GM18867 (cell line): ENCODE results near the gene CBY3.
A peak's percentile ranks its signal among the peaks of the same experiment; 100 is the strongest.
"Not testable (repeated sequence)": the region's sequence is repeated elsewhere in the genome, so short reads cannot be mapped to it uniquely, and the experiment has no call there.

Source experiments
- ATAC-seq: cut with Tn5 transposase; IDR thresholded peaks from one replicate; pipeline ENCODE4 v1.9.1; 2021; ENCODE audit warnings: mild to moderate bottlenecking, moderate library complexity; ENCODE audit not compliant: unreplicated experiment

Gene CBY3

GRCh38 chr5:179678223-179679013 is 2.4 kb downstream of the CBY3 start:
- ATAC-seq = peak; percentile 88

GRCh38 chr5:179668391-179668790 is 12.4 kb downstream of the CBY3 start:
- peak; percentile 58 for ATAC-seq

- ATAC-seq = not testable (repeated sequence)
These were observed 19.2 kb downstream of the CBY3 start for GRCh38 chr5:179661647-179662046.

- ATAC-seq = peak; percentile 60
These were observed 22.5 kb downstream of the CBY3 start for GRCh38 chr5:179658179-179658856.

- peak; percentile 89 for ATAC-seq
These were observed 23.3 kb downstream of the CBY3 start for GRCh38 chr5:179657302-179658178.

GRCh38 chr5:179653135-179653534 is 27.7 kb downstream of the CBY3 start:
- ATAC-seq = not testable (repeated sequence)

GRCh38 chr5:179650245-179650644 is 30.6 kb downstream of the CBY3 start:
- not testable (repeated sequence) for ATAC-seq

GRCh38 chr5:179649166-179649703 is 31.6 kb downstream of the CBY3 start:
- not testable (repeated sequence) for ATAC-seq

GRCh38 chr5:179648410-179648809 is 32.4 kb downstream of the CBY3 start:
- no peak for ATAC-seq

- not testable (repeated sequence) for ATAC-seq
These were observed 36.1 kb downstream of the CBY3 start for GRCh38 chr5:179644766-179645165.

GRCh38 chr5:179643141-179643920 is 37.5 kb downstream of the CBY3 start:
- not testable (repeated sequence) for ATAC-seq

- ATAC-seq = not testable (repeated sequence)
These were observed 38.2 kb downstream of the CBY3 start for GRCh38 chr5:179642626-179643025.

- ATAC-seq = not testable (repeated sequence)
These were observed 39.1 kb downstream of the CBY3 start for GRCh38 chr5:179641745-179642144.

- not testable (repeated sequence) for ATAC-seq
These were observed 41.5 kb downstream of the CBY3 start for GRCh38 chr5:179639296-179639695.

GRCh38 chr5:179634370-179635172 is 46.3 kb downstream of the CBY3 start:
- peak; percentile 91 for ATAC-seq

- peak; percentile 63 for ATAC-seq
These were observed 47.1 kb downstream of the CBY3 start for GRCh38 chr5:179633501-179634369.
